ENCODE measurements around the gene PDE8B. TPM values are rescaled to one million over a fixed set of nuclear protein-coding genes. Genes with fewer than 3 reads are reported as not detected.

Gene PDE8B
- total and polyA plus RNA-seq, 11 donors = 1.1 to 9.3 (median 3.4) TPM

GRCh38 chr5:77177576-77177975 lies 32.9 kb upstream of the PDE8B start:
- DNase-seq (no peak), ATAC-seq (no peak)
- no peak for TF ChIP-seq CTCF (IDR thresholded peaks at IDR 0.05)
- TF ChIP-seq POLR2A (IDR thresholded peaks at IDR 0.05) = no peak
- no peak overlapping the region for H3K27ac ChIP-seq
- peaks cover 0 to 26% (median 13%) of the 10 kb centered on the region in 9 donors for H3K27me3 ChIP-seq
- H3K36me3 ChIP-seq = no peaks in the 10 kb centered on the region
- H3K9me3 ChIP-seq = no peaks in the 10 kb centered on the region
- intact Hi-C loops (cut with DNase I) = no loop called here
- H3K4me3 ChIP-seq = no peak overlapping the region
- H3K4me1 ChIP-seq = peaks cover 0 to 19% (median 6%) of the 10 kb centered on the region in 12 donors
- 93 to 96% (median 95%) methylated on average over 5 of the region's 5 CpGs for WGBS, 4 donors

GRCh38 chr5:77180167-77181081 lies 30.1 kb upstream of the PDE8B start:
- peak in 4 of 5 donors; percentile 23 to 64 (median 40) for DNase-seq
- peaks cover 0 to 28% (median 13%) of the 10 kb centered on the region in 9 donors for H3K27me3 ChIP-seq
- 2 to 9% (median 3%) methylated on average over 46 to 69 of the region's 69 CpGs for WGBS, 4 donors
- H3K9me3 ChIP-seq = peaks cover 0 to 4% (median 0%) of the 10 kb centered on the region in 12 donors
- peak in 2 of 4 donors; percentile 55 to 75 for ATAC-seq
- peaks cover 0 to 19% (median 6%) of the 10 kb centered on the region in 12 donors for H3K4me1 ChIP-seq
- TF ChIP-seq POLR2A (IDR thresholded peaks at IDR 0.05) (no peak), CTCF (IDR thresholded peaks at IDR 0.05) (no peak)
- H3K4me3 ChIP-seq = peak overlapping the region; percentile 29 to 62 (median 46)
- intact Hi-C loops (cut with DNase I) = no loop called here
- H3K36me3 ChIP-seq = no peaks in the 10 kb centered on the region
- no peak overlapping the region for H3K27ac ChIP-seq

- no peak for DNase-seq
- peak overlapping the region in 3 of 12 donors; percentile 10 to 47 (median 44) for H3K4me3 ChIP-seq
Observed at GRCh38 chr5:77181173-77181572, 29.3 kb upstream of the PDE8B start.

More at GRCh38 chr5:77181173-77181572, 29.3 kb upstream of the PDE8B start:
- Histone ChIP-seq H3K4me1 (peaks cover 0 to 19% (median 6%) of the 10 kb centered on the region in 12 donors), H3K27ac (peak overlapping the region in 1 of 12 donors; percentile 28), H3K9me3 (peaks cover 0 to 4% (median 0%) of the 10 kb centered on the region in 12 donors), H3K36me3 (no peaks in the 10 kb centered on the region), H3K27me3 (peaks cover 0 to 28% (median 13%) of the 10 kb centered on the region in 9 donors)
- intact Hi-C loops (cut with DNase I) = no loop called here
- no peak for ATAC-seq
- TF ChIP-seq CTCF (IDR thresholded peaks at IDR 0.05) = no peak
- TF ChIP-seq POLR2A (IDR thresholded peaks at IDR 0.05) = no peak
- WGBS, 4 donors = 20 to 43% (median 29%) methylated on average over 14 to 15 of the region's 15 CpGs
